ACC112 (cell line): Measurements from ENCODE around the gene ZFYVE28.

Experiments used
- H2AFZ ChIP-seq: fragments of 200-600 bp; sonication (generic); one replicate; pipeline ENCODE4 v1.6.0; 2017; ENCODE audit warnings: antibody characterized with exemption, low read length; ENCODE audit not compliant: unreplicated experiment
- H3K27ac ChIP-seq: fragments of 200-600 bp; sonication (generic); 2 replicates; pipeline ENCODE4 v1.5.1; 2014; ENCODE audit warnings: low read depth, mild to moderate bottlenecking, antibody characterized with exemption, low read length, moderate library complexity
- H3K27me3 ChIP-seq: fragments of 200-600 bp; sonication (generic); 2 replicates; pipeline ENCODE4 v1.6.1; 2014; ENCODE audit warnings: mild to moderate bottlenecking, antibody characterized with exemption, low read length, moderate library complexity, mixed read lengths; ENCODE audit not compliant: insufficient read depth
- H3K36me3 ChIP-seq: fragments of 200-600 bp; sonication (generic); 2 replicates; pipeline ENCODE4 v1.6.1; 2016; ENCODE audit warnings: mild to moderate bottlenecking, antibody characterized with exemption, low read length, moderate library complexity, mixed read lengths; ENCODE audit not compliant: insufficient read depth
- H3K4me1 ChIP-seq: fragments of 200-600 bp; sonication (generic); one replicate; pipeline ENCODE4 v1.6.1; 2016; ENCODE audit warnings: low read length, mixed read lengths; ENCODE audit not compliant: insufficient read depth, unreplicated experiment, control insufficient read depth
- H3K4me3 ChIP-seq: fragments of 200-600 bp; sonication (generic); 2 replicates; pipeline ENCODE4 v1.5.1; 2014; ENCODE audit warnings: mild to moderate bottlenecking, low read depth, low read length
- H3K79me2 ChIP-seq: fragments of 200-600 bp; sonication (generic); one replicate; pipeline ENCODE4 v1.6.0; 2016; ENCODE audit warnings: low read length; ENCODE audit not compliant: control insufficient read depth, unreplicated experiment, insufficient read depth

ZFYVE28 gene

DNA sequence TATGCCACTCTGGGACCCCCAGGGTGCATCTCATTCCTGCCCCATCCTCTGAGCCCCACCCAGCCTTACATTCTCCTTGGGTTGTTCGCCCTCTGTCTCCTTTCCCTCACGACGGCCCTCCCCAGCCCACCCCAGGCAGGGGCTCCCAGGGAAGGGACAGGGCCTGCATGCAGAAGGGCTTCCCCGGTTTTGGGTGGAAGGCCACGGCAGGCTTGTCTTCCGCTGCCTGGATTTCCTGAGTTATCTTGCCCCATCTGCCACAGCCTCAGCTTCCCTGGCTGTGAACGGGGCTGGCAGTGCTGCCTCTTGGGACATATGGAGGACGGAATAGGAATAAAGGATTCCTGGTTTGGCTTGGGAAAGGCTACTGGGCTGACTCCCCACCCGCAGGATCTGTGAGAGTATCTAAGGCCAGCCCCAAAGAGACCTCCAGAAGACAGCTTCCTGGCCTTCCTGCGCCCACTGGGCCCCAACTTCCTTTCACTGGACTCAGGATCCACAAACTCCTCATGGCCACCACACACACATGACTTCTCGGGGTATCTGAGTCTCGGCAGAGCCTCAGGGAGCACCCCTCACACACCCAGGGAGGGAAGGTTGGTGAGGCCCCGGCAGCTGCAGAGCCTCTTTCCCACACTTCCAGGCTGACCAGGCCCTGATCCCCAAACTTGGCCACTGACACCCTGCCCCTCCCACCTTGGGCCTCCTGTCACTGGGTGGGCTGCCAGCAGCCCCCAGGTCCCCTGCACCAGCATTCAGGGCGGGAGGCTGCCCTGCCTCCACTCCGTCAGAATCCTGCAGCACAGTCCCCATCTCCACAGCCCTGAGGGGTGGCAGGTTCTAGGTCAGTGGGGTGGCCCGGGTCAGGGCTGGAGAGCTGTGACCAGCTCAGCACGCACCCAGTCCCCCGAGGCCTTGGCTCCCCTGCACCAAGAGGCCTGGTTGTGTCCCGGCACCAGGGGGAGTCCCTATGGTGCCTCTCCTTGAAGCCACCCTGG lies 153.0 kb downstream of the ZFYVE28 start:
- peaks cover 15% of the 10 kb centered on the region for H3K4me1 ChIP-seq
- no peaks in the 10 kb centered on the region for H3K36me3 ChIP-seq
- no peak overlapping the region for H2AFZ ChIP-seq
- no peak overlapping the region for H3K4me3 ChIP-seq
- H3K27ac ChIP-seq = no peak overlapping the region
- H3K79me2 ChIP-seq = peaks cover 9% of the 10 kb centered on the region
- no peaks in the 10 kb centered on the region for H3K27me3 ChIP-seq

DNA sequence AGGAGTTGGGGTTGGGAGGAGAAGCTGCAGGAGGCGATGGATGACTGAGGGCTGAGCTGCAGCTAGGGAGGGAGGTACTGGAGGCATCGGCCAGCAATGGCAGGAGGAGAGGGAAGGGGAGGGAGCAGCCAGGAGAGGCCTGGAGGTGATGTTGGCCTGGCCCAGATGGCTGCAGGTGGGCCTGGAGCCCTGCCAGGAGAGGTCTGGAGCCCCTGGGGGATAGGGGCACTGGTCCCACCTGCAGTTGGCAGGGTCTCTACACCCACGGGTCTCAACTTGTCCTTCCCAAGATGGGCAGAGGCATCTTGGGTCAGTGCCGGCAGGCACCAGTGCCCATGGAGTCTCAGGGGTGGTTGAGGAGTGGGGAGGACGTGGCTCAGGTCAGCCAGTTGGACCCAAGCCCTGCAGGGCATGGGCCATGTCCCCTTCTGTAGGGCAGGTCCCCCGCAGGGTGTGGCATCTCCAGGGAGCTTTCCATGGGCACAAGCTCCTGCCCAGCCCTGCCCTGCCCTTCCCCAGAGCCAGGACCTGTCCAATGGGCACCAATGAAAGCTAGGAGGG lies 153.9 kb downstream of the ZFYVE28 start:
- no peak overlapping the region for H3K4me3 ChIP-seq
- no peaks in the 10 kb centered on the region for H3K27me3 ChIP-seq
- peaks cover 18% of the 10 kb centered on the region for H3K79me2 ChIP-seq
- no peak overlapping the region for H3K27ac ChIP-seq
- H2AFZ ChIP-seq = no peak overlapping the region
- no peaks in the 10 kb centered on the region for H3K36me3 ChIP-seq
- H3K4me1 ChIP-seq = peaks cover 23% of the 10 kb centered on the region

DNA sequence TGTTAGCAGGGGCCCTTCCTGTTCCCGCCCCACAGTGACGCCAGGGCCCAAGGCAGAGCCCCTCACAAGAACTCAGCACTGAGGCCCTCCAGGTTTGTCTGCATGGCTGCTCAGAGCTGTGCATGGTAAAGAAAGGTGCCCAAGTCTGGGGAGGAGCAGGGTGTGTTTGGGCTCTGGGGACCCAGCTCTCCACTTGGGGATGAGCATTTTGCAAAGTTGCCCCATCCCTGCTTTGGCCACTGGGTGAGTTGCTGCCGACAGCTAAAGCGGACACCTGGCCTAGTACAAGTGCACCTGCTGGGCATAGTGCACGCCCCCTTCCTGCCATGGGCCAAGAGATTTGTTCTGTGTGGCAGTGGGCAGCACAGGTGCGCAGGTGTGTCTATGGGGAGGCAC lies 154.5 kb downstream of the ZFYVE28 start:
- Histone ChIP-seq H2AFZ (no peak overlapping the region), H3K4me1 (peaks cover 26% of the 10 kb centered on the region), H3K4me3 (no peak overlapping the region), H3K27ac (no peak overlapping the region), H3K36me3 (no peaks in the 10 kb centered on the region), H3K27me3 (no peaks in the 10 kb centered on the region), H3K79me2 (peaks cover 24% of the 10 kb centered on the region)

DNA sequence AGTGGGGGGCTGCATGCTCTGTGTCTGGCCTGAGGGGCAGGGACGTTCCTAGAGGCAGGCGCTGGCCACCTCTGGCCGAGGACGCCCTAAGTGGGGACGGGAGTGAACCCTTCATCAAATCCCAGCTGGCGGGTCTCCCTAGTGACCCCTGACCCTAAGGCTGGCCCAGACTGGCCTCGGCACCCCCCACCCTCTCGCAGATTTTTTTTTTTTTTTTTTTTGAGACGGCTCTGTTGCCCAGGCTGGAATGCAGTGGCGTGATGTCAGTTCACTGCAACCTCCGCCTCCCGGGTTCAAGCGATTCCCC lies 155.5 kb downstream of the ZFYVE28 start:
- H2AFZ ChIP-seq = peak overlapping the region; percentile 8
- H3K27ac ChIP-seq = peak overlapping the region; percentile 63
- no peaks in the 10 kb centered on the region for H3K27me3 ChIP-seq
- H3K36me3 ChIP-seq = no peaks in the 10 kb centered on the region
- peak overlapping the region; percentile 84 for H3K4me3 ChIP-seq
- peaks cover 24% of the 10 kb centered on the region for H3K79me2 ChIP-seq
- peaks cover 28% of the 10 kb centered on the region for H3K4me1 ChIP-seq

DNA sequence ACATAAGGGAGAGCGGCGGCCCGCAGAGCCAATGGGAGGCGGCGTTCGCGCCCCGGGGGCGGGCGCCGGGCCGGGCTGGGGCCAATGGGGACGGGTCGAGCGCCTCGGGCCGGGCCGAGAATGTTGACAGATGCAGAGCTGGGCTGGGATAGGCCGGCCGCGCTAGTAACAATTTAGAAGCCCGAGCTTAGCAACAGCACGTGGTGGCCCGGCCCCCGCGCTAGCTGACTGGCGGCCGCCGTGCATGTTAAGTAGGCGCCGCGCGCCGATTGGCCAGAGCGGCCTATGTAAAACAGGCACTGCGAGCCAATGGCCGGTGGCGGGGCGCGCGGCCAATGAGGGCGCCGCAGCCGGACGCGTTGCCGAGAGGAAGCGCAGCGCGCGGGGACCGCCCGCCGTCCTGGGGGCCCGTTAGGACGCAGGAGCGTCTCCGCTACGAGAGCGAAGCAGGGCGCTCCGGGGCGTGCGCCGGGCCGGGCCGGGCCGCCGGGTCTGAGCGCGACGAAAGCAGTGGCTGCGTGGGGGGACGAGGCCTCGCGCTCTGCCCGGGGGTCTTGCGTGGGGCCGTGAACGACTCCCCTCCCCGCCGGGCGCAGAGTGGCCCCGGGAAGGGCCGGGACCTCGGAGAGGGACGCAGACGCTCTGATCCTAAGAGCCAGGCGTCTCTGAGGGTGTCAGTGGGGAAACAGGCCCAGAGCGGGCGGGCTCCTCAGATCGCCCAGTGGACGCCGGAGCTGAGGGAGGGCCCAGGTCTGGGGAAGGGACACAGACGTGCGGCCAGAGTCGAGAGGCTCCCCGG lies 156.1 kb downstream of the ZFYVE28 start:
- H2AFZ ChIP-seq = peak overlapping the region; percentile 8
- peaks cover 24% of the 10 kb centered on the region for H3K79me2 ChIP-seq
- H3K4me3 ChIP-seq = peak overlapping the region; percentile 84
- peaks cover 33% of the 10 kb centered on the region for H3K4me1 ChIP-seq
- no peaks in the 10 kb centered on the region for H3K36me3 ChIP-seq
- H3K27me3 ChIP-seq = no peaks in the 10 kb centered on the region
- peak overlapping the region; percentile 63 for H3K27ac ChIP-seq

DNA sequence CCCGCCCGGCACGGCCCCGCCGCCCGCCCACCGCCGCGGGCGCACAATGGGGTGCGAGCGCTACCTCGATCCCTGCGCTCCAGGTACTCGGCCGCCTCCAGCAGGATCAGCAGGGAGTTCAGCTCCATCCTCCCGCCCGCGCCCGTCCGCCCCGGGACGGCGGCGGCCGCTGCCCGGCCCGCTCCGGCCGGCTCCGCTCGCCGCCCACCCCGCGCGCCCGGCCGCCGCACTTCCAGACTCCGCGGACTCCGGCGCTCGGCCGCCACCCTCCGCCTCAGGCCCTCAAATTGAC lies 156.6 kb downstream of the ZFYVE28 start, which contains the start of gene MXD4:
MXD4 (minus strand) TSS at position 257 of the 292 bp plus-strand sequence; CDS start at position 128, 129 bp downstream.
- Histone ChIP-seq H3K27ac (peak within 1 kb of the TSS; percentile 68), H3K4me1 (peaks cover 37% of the 10 kb centered on the region), H3K36me3 (no peaks in the 10 kb centered on the region), H2AFZ (peak within 1 kb of the TSS; percentile 42), H3K79me2 (peaks cover 24% of the 10 kb centered on the region), H3K27me3 (no peaks in the 10 kb centered on the region), H3K4me3 (peak within 1 kb of the TSS; percentile 99)

DNA sequence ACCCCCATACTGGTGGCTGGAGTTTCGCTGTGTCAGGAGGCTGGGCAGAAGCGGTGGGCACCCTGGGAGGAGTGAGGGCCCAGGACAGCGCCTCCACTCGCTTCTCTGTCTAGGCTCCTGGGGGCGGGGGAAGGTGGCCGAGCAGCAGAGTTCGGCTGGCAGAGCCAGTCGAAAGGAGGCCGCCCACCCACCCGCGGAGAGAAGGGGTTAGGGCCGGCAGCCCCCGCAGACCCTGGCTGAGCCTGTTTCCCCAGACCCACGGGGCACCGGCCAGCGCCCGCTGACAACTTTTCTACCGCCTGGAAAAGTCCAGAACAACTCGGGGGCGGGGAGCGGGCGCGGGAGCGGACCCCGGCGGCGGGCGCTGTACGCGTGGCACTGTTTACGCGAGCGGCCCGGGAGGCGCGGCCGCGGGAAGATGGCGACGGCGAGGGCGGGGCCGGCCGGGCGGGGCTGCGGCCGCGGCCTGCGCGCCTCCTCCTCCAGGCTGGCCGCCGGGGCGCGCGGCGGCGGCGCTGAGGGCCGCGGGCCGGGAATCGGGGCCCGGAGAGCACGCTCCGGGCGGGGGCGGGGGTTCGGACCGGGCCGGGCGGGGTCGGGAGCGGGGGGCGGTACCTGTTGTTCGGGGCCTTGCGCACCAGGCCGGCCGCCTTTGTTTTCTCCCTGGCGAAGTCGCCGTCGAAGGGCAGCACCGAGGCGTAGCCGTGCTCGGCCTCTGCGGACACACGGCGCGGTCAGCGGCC lies 157.2 kb downstream of the ZFYVE28 start:
- Histone ChIP-seq H3K4me3 (peak overlapping the region; percentile 99), H3K27me3 (no peaks in the 10 kb centered on the region), H3K36me3 (no peaks in the 10 kb centered on the region), H3K27ac (peak overlapping the region; percentile 68), H3K79me2 (peaks cover 24% of the 10 kb centered on the region), H2AFZ (peak overlapping the region; percentile 42), H3K4me1 (peaks cover 37% of the 10 kb centered on the region)

DNA sequence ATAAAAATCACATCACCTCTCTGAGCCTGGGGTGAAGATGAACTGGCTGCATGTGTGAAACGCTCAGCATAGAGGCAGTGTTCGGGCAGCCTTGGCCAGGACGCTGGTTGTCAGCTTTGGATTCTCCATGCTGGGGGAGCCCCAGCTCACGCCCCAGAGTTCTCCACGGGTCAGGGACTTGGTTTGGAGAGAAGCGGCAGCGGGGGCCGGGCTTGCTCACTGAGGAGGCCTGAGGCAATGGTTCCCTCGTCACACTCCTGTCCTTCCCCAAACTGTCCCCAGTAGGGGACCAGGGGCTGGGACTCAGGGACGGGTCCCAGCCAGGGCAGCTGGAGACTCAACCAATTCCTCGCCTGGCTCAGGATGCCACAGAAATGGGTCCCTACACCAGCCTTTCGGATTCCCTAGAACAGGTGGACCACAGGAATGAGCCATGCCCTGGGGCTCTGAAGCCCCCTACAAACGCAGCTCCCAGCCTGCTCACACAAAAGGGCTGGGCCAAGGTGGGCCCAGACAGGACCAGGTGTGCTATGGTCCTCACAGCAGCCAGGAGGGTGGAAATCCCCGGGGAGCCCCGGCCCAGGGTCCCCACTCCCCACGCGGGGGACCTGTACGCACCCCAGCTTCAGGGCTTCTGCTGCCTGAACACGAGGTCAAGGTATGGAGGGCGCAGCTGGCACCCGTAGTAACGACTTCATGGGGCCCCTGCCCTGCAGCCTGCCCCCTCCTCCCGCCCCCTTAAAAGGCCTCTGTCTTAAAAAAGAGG lies 157.9 kb downstream of the ZFYVE28 start:
- Histone ChIP-seq H3K79me2 (peaks cover 24% of the 10 kb centered on the region), H3K27ac (peak overlapping the region; percentile 68; the same call in 1 of the 2 replicates), H2AFZ (peak overlapping the region; percentile 42), H3K27me3 (no peaks in the 10 kb centered on the region), H3K4me1 (peaks cover 36% of the 10 kb centered on the region), H3K4me3 (peak overlapping the region; percentile 99), H3K36me3 (no peaks in the 10 kb centered on the region)

DNA sequence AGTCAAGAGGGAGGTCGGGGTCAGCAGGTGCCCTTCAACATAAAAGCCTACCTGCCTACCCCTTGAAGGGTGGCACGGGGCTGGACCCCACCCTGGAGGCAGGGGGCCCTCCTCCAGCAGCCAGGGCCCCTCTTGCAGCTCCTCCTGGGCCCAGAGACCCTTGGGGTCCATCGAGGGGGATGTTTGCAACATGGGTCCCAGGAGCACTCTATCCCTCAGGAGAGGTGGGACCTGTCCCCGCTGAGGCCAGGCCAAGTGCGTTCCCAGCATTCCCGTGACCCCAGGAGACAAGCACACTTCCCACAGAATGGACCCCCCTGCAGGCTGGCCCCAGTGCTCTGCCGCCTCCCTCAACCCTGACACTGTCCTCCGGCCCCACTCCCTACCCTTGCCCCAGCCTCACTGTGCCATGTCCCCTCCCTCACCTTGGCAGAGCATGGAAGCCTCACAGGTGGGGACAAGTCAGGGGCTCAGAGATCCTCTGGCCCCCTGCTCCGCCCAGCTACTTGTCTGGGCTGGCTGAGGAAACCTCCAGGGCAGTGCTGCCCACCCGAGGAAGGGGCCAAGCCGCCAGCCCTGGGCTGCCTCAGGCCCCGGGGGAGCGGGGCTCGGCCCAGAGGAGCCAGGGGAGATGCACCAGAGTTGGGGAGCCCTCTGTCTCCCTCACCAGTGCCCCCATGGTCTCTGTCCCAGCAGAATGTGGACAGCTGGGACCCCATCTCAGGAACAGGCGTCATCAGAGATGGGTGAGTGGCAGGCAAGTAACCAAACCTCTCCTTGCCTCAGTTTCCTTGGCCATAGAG lies 158.7 kb downstream of the ZFYVE28 start:
- no peak overlapping the region for H2AFZ ChIP-seq
- no peaks in the 10 kb centered on the region for H3K27me3 ChIP-seq
- 0 out of 2 replicates have a peak, but pooled peaks cover 4% of the 10 kb centered on the region for H3K36me3 ChIP-seq
- no peak overlapping the region for H3K27ac ChIP-seq
- H3K4me1 ChIP-seq = peaks cover 36% of the 10 kb centered on the region
- H3K79me2 ChIP-seq = peaks cover 31% of the 10 kb centered on the region
- H3K4me3 ChIP-seq = peak overlapping the region; percentile 99
